Liver (tissue), 9 donors: Measurements from ENCODE around the gene FOXN4. TPM values are rescaled to one million over a fixed set of nuclear protein-coding genes. Genes with fewer than 3 reads are reported as not detected.

Experiments
- DNase-seq: peaks from one replicate; pipeline ENCODE4 v3.0.0-alpha.2; 2017; ENCODE audit warnings: low spot score
- H3K27ac ChIP-seq, 2 donors: one replicate each; pipeline ENCODE4 v1.7.0; 2013; ENCODE audit warnings: inconsistent platforms in 2 of 2, low read length in 2 of 2, control low read depth in 1 of 2, low read depth in 1 of 2, mild to moderate bottlenecking in 1 of 2
- H3K27me3 ChIP-seq, 4 donors: one replicate each; pipeline versions ENCODE4 v1.6.1 to v1.7.0; 2013; ENCODE audit warnings: low read length in 3 of 4, inconsistent platforms in 1 of 4, mild to moderate bottlenecking in 1 of 4, moderate library complexity in 1 of 4; ENCODE audit not compliant: control insufficient read depth in 4 of 4, insufficient read depth in 4 of 4
- H3K36me3 ChIP-seq, 4 donors: one replicate each; pipeline versions ENCODE4 v1.6.1 to v1.7.0; 2013; ENCODE audit warnings: low read length in 3 of 4, mild to moderate bottlenecking in 3 of 4, low read depth in 1 of 4, moderate library complexity in 1 of 4; ENCODE audit not compliant: control insufficient read depth in 4 of 4, insufficient read depth in 3 of 4
- H3K4me1 ChIP-seq, 4 donors: one replicate each; pipeline versions ENCODE4 v1.6.1 to v1.7.0; 2013; ENCODE audit warnings: low read length in 3 of 4, mild to moderate bottlenecking in 3 of 4, moderate library complexity in 1 of 4; ENCODE audit not compliant: control insufficient read depth in 4 of 4, insufficient read depth in 4 of 4
- H3K4me3 ChIP-seq, 3 donors: one replicate each; pipeline versions ENCODE4 v1.6.1 to v1.7.0; 2013; ENCODE audit warnings: low read length in 3 of 3, control low read depth in 1 of 3, low read depth in 1 of 3, mild to moderate bottlenecking in 1 of 3
- H3K9ac ChIP-seq, 2 donors: one replicate each; pipeline ENCODE4 v1.7.0; 2013; ENCODE audit warnings: low read length in 2 of 2, mild to moderate bottlenecking in 2 of 2, moderate library complexity in 2 of 2, control low read depth in 1 of 2, low read depth in 1 of 2
- H3K9me3 ChIP-seq, 4 donors: one replicate each; pipeline versions ENCODE4 v1.6.1 to v1.7.0; 2013; ENCODE audit warnings: low read length in 3 of 4; ENCODE audit not compliant: control insufficient read depth in 4 of 4
- ATF3 ChIP-seq: IDR thresholded peaks from 2 replicates; pipeline ENCODE4 v1.6.1; 2016; ENCODE audit warnings: antibody characterized with exemption
- EGR1 ChIP-seq, 2 donors: IDR thresholded peaks; 2 replicates each; pipeline ENCODE4 v1.6.1; 2016 to 2018; ENCODE audit warnings: antibody characterized with exemption in 2 of 2, low read depth in 2 of 2
- FOXA2 ChIP-seq: IDR thresholded peaks from 2 replicates; pipeline ENCODE4 v1.6.1; 2016; ENCODE audit warnings: antibody characterized with exemption
- GABPA ChIP-seq, 2 donors: IDR thresholded peaks in 1 of 2; conservative IDR thresholded peaks in 1 of 2; 2 replicates each; pipeline ENCODE4 v1.6.1; 2016; ENCODE audit warnings: antibody characterized with exemption in 2 of 2, mild to moderate bottlenecking in 1 of 2, moderate library complexity in 1 of 2
- HNF4A ChIP-seq, 2 donors: conservative IDR thresholded peaks; 2 replicates each; pipeline ENCODE4 v1.6.1; 2016; ENCODE audit warnings: antibody characterized with exemption in 2 of 2, mild to moderate bottlenecking in 2 of 2
- HNF4G ChIP-seq: IDR thresholded peaks from 2 replicates; pipeline ENCODE4 v1.6.1; 2016; ENCODE audit warnings: antibody characterized with exemption
- JUND ChIP-seq, 2 donors: IDR thresholded peaks; 2 replicates each; pipeline ENCODE4 v1.6.1; 2016; ENCODE audit warnings: antibody characterized with exemption in 2 of 2
- MAX ChIP-seq: IDR thresholded peaks from 2 replicates; pipeline ENCODE4 v1.6.1; 2016; ENCODE audit warnings: antibody characterized with exemption
- NR2F2 ChIP-seq: IDR thresholded peaks from 2 replicates; pipeline ENCODE4 v1.6.1; 2016; ENCODE audit warnings: antibody characterized with exemption
- REST ChIP-seq: IDR thresholded peaks from 2 replicates; pipeline ENCODE4 v1.6.1; 2016; ENCODE audit warnings: antibody characterized with exemption, mild to moderate bottlenecking
- RXRA ChIP-seq, 2 donors: IDR thresholded peaks; 2 replicates each; pipeline ENCODE4 v1.6.1; 2017 to 2018; ENCODE audit warnings: antibody characterized with exemption in 2 of 2, mild to moderate bottlenecking in 1 of 2
- SP1 ChIP-seq: IDR thresholded peaks from 2 replicates; pipeline ENCODE4 v1.6.1; 2018; ENCODE audit warnings: antibody characterized with exemption, mild to moderate bottlenecking
- TAF1 ChIP-seq: conservative IDR thresholded peaks from 2 replicates; pipeline ENCODE4 v1.6.1; 2016; ENCODE audit warnings: antibody characterized with exemption, mild to moderate bottlenecking
- YY1 ChIP-seq: IDR thresholded peaks from 2 replicates; pipeline ENCODE4 v1.6.1; 2016; ENCODE audit warnings: antibody characterized with exemption, mild to moderate bottlenecking
- WGBS: extraction: QIAGEN DNeasy Blood & Tissue Kit; methylation state at CpG from one replicate; pipeline ENCODE4 v1.1.7; 2013; 5-methylcytosine and 5-hydroxymethylcytosine counted together
- polyA plus RNA-seq, 2 donors: library from polyadenylated mRNA; stranded (reverse) in 1 of 2; unstranded in 1 of 2; fragments of 200-250 nt in 1 of 2; fragments of >200 nt in 1 of 2; fragmentation: Nextera tagmentation in 1 of 2; extraction: Ambion mirVana in 1 of 2; gene quantifications; one replicate each; pipeline versions ENCODE4 v1.2.1 to v1.2.3, GENCODE V29; 2013 to 2015
- total RNA-seq, 2 donors: library from RNA; depleted of rRNA; stranded (reverse); fragments of >200 nt; gene quantifications; one replicate each; pipeline ENCODE4 v1.2.3, GENCODE V29; 2014
- TF ChIP-seq, protein P1 (sequence below): IDR thresholded peaks from 2 replicates; pipeline ENCODE4 v1.6.1; 2016; ENCODE audit warnings: antibody characterized with exemption
- donor health status: healthy.
- donor health status: healthy.
- donor health status: healthy.
- donor health status: healthy.
- donor health status: healthy.

The FOXN4 gene
- total and polyA plus RNA-seq, 4 donors: not detected

DNA sequence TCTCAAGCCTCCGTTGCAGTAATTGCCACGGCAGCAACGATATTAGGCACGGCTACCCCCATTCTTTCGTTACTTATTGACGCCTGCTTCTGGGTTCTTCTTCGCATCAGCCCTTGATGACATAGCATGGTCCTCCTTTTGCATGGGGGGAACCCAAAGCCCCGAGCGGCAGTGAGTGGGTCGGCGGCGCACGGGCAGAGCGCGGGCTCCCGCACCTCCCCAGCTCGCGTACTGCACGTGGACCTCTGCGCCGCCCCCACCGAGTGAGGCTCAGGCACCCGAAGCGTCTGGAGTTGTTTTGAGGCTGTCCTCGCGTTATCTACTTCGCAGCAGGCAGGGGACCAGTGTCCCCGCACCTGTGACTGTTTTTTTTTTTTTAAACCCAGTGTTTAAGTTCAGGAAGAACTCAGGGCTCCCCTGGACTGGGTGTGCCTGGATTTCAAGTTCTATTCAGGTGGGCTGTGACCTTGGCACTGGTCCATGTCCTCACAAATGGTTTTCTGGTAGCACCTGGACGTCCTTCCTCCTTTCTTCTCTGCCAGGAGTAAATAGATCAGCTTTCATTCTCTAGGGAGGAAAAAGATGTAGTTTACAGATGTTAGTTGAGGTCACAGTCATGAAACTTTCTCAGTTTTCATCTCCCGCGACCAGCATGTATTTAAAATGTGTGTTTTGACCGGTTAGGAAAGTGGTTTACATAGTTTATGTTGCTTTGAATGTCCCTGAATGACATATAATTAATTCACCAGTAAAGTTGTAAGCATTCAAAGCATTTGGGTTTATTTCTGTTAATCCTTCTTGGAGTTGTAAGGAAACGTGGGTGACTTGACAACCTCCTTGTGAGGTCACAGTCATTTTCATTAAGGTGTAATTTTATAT lies 1.4 kb upstream of the FOXN4 start:
- Histone ChIP-seq H3K9ac (no peak overlapping the region), H3K36me3 (no peaks in the 10 kb centered on the region), H3K4me1 (peaks cover 2 to 21% (median 8%) of the 10 kb centered on the region in 4 donors), H3K9me3 (no peaks in the 10 kb centered on the region), H3K27ac (no peak overlapping the region), H3K4me3 (peak overlapping the region in 2 of 3 donors; percentile 3 to 63), H3K27me3 (peaks cover 0 to 4% (median 2%) of the 10 kb centered on the region in 4 donors)
- no peak for DNase-seq
- 16% methylated on average over 33 of the region's 33 CpGs for WGBS
- TF ChIP-seq JUND (IDR thresholded peaks at IDR 0.05) (no peak), HNF4A (conservative IDR thresholded peaks at IDR 0.05) (no peak), EGR1 (IDR thresholded peaks at IDR 0.05; ENCODE audit: low read depth in 2 of 2) (no peak), MAX (no peak), FOXA2 (no peak), SP1 (no peak), NR2F2 (no peak), GABPA (IDR thresholded peaks at IDR 0.05 in 1 of 2, conservative IDR thresholded peaks at IDR 0.05 in 1 of 2) (no peak)
- TF ChIP-seq, protein P1, sequence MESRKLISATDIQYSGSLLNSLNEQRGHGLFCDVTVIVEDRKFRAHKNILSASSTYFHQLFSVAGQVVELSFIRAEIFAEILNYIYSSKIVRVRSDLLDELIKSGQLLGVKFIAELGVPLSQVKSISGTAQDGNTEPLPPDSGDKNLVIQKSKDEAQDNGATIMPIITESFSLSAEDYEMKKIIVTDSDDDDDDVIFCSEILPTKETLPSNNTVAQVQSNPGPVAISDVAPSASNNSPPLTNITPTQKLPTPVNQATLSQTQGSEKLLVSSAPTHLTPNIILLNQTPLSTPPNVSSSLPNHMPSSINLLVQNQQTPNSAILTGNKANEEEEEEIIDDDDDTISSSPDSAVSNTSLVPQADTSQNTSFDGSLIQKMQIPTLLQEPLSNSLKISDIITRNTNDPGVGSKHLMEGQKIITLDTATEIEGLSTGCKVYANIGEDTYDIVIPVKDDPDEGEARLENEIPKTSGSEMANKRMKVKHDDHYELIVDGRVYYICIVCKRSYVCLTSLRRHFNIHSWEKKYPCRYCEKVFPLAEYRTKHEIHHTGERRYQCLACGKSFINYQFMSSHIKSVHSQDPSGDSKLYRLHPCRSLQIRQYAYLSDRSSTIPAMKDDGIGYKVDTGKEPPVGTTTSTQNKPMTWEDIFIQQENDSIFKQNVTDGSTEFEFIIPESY: no peak

GRCh38 chr12:109309381-109310246 lies 530 bp upstream of the FOXN4 start:
- Histone ChIP-seq H3K27ac (no peak overlapping the region), H3K4me3 (peak overlapping the region in 2 of 3 donors; percentile 3 to 63), H3K4me1 (peaks cover 2 to 21% (median 8%) of the 10 kb centered on the region in 4 donors), H3K9ac (no peak overlapping the region), H3K27me3 (peaks cover 0 to 4% (median 2%) of the 10 kb centered on the region in 4 donors), H3K9me3 (no peaks in the 10 kb centered on the region), H3K36me3 (no peaks in the 10 kb centered on the region)
- TF ChIP-seq ATF3: no peak
- TF ChIP-seq HNF4G: no peak
- no peak for TF ChIP-seq RXRA (IDR thresholded peaks at IDR 0.05)
- TF ChIP-seq NR2F2: no peak
- no peak for TF ChIP-seq SP1
- TF ChIP-seq GABPA (IDR thresholded peaks at IDR 0.05 in 1 of 2, conservative IDR thresholded peaks at IDR 0.05 in 1 of 2): no peak
- no peak for TF ChIP-seq JUND (IDR thresholded peaks at IDR 0.05)
- no peak for TF ChIP-seq FOXA2
- TF ChIP-seq HNF4A (conservative IDR thresholded peaks at IDR 0.05): no peak
- no peak for TF ChIP-seq TAF1
- TF ChIP-seq, protein P1: no peak
- no peak for TF ChIP-seq MAX
- no peak for TF ChIP-seq EGR1 (IDR thresholded peaks at IDR 0.05; ENCODE audit: low read depth in 2 of 2)
- TF ChIP-seq YY1: no peak
- no peak for TF ChIP-seq REST
- under 1% methylated on average over 99 of the region's 99 CpGs for WGBS
- no peak for DNase-seq
